Suprapubic skin (tissue), 4 donors: ENCODE results near the gene ZNF625. TPM values are rescaled to one million over a fixed set of nuclear protein-coding genes. Genes with fewer than 3 reads are reported as not detected.

Experiments used
- DNase-seq, 2 donors: peaks; one replicate each; pipeline ENCODE4 v3.0.0-alpha.2; 2019; ENCODE audit warnings: low spot score in 2 of 2
- H3K27ac ChIP-seq: fragments of 200-600 bp; sonication (generic); one replicate; pipeline ENCODE4 v1.5.1; 2019
- H3K27me3 ChIP-seq: fragments of 200-600 bp; sonication (generic); one replicate; pipeline ENCODE4 v1.5.1; 2019
- H3K36me3 ChIP-seq: fragments of 200-600 bp; sonication (generic); one replicate; pipeline ENCODE4 v1.5.1; 2019
- H3K4me1 ChIP-seq: fragments of 200-600 bp; sonication (generic); one replicate; pipeline ENCODE4 v1.5.1; 2019
- H3K4me3 ChIP-seq: fragments of 200-600 bp; sonication (generic); one replicate; pipeline ENCODE4 v1.5.1; 2019; ENCODE audit warnings: mild to moderate bottlenecking
- H3K9me3 ChIP-seq: fragments of 200-600 bp; sonication (generic); one replicate; pipeline ENCODE4 v1.5.1; 2019
- EP300 ChIP-seq: sonication (generic); formaldehyde crosslinking; IDR thresholded peaks from one replicate; pipeline ENCODE4 v1.6.1; 2017; ENCODE audit warnings: antibody characterized with exemption
- POLR2A ChIP-seq, 2 donors: fragments of 450-650 bp; IDR thresholded peaks; one replicate each; pipeline ENCODE4 v1.6.1; 2017; ENCODE audit warnings: antibody characterized with exemption in 2 of 2, mild to moderate bottlenecking in 2 of 2, moderate library complexity in 2 of 2
- POLR2AphosphoS5 ChIP-seq, 3 donors: sonication (generic); formaldehyde crosslinking; IDR thresholded peaks; one replicate each; pipeline ENCODE4 v1.6.1; 2017; ENCODE audit warnings: antibody characterized with exemption in 3 of 3
- WGBS: methylation state at CpG from one replicate; pipeline ENCODE4 v1.1.5; 2018; 5-methylcytosine and 5-hydroxymethylcytosine counted together
- total RNA-seq, 4 donors: library from RNA; depleted of rRNA; stranded (reverse); fragments of >200 nt; gene quantifications; one replicate each; pipeline ENCODE4 v1.1.0, GENCODE V29; 2016
- TF ChIP-seq, protein P1 (sequence below), 2 donors: fragments of 200-600 bp in 1 of 2; fragments of 450-650 bp in 1 of 2; sonication (generic) in 1 of 2; IDR thresholded peaks; one replicate each; pipeline ENCODE4 v1.5.1; 2016 to 2019; ENCODE audit warnings: antibody characterized with exemption in 2 of 2, mild to moderate bottlenecking in 1 of 2, moderate library complexity in 1 of 2

The ZNF625 gene
- total RNA-seq, 4 donors from 2014 or later: 2.4 to 5.1 (median 4.3) TPM

DNA sequence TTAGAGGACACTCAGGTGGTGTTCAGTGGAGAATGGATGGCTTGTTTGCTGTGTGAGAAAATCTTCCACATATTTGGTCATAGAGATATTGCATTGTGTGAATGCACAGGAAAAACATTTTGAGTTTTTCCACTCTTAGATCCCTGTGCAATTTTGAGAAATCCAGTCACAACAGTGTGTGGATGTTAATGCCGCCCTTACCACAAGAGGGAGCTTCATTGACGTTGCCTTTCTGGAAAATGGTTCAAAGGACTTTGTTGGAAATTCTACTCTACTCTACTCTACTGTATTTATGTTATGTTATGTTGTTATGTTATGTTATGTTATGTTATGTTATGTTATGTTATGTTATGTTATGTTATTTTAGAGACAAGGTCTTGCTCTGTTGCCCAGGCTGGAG lies 29.8 kb downstream of the ZNF625 start:
- H3K4me1 ChIP-seq: no peaks in the 10 kb centered on the region
- H3K27ac ChIP-seq: no peak overlapping the region
- 30% methylated on average over 2 of the region's 2 CpGs for WGBS
- peaks cover 3% of the 10 kb centered on the region for H3K9me3 ChIP-seq
- DNase-seq: no peak
- TF ChIP-seq, protein P1, sequence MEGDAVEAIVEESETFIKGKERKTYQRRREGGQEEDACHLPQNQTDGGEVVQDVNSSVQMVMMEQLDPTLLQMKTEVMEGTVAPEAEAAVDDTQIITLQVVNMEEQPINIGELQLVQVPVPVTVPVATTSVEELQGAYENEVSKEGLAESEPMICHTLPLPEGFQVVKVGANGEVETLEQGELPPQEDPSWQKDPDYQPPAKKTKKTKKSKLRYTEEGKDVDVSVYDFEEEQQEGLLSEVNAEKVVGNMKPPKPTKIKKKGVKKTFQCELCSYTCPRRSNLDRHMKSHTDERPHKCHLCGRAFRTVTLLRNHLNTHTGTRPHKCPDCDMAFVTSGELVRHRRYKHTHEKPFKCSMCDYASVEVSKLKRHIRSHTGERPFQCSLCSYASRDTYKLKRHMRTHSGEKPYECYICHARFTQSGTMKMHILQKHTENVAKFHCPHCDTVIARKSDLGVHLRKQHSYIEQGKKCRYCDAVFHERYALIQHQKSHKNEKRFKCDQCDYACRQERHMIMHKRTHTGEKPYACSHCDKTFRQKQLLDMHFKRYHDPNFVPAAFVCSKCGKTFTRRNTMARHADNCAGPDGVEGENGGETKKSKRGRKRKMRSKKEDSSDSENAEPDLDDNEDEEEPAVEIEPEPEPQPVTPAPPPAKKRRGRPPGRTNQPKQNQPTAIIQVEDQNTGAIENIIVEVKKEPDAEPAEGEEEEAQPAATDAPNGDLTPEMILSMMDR (IDR thresholded peaks at IDR 0.05): peak in 1 of 2 donors; percentile 25
- no peak for TF ChIP-seq EP300
- H3K4me3 ChIP-seq: no peak overlapping the region
- H3K36me3 ChIP-seq: no peaks in the 10 kb centered on the region
- H3K27me3 ChIP-seq: no peaks in the 10 kb centered on the region

DNA sequence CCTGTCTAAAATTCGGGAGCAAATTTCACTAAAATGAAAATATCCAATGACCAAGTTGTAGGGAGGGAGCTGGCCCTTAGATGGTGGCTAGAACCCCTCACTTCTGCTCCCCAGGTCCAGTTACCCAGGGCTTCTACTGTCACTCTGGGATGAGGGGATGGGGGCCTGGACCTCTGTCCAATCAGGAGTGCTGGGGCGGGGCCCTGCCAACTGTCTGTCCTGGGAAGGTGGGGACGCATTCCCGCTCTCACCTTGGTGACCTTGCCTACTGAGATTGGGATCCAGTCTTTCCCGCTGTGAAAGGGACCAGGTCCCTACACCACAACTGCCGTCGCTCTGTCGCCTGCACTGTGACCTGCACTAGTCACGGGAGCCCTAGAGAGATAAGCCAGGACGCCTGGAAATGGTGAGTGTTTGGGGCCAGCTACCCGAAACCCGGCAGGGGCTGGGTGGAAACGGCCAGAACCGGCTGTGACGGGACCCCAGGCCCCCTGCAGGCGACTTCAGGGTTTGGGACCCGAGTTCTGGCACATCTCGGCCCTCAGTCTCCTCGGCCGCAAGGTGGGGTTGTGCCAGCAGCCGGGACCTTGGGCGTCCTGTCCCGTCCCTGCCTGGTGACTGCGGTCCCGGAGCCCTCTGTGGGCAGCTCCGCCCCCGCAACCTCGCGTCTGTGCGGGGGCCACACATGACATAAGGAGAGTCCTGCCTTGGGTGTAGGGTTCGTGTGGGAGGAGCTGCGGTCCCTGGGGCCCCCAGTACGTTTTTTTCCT lies 39.1 kb downstream of the ZNF625 start:
- no peaks in the 10 kb centered on the region for H3K27me3 ChIP-seq
- WGBS: 83% methylated on average over 11 of the region's 33 CpGs
- TF ChIP-seq POLR2AphosphoS5 (IDR thresholded peaks at IDR 0.05) (no peak), POLR2A (IDR thresholded peaks at IDR 0.05) (no peak), EP300 (no peak)
- TF ChIP-seq, protein P1 (IDR thresholded peaks at IDR 0.05): no peak
- H3K36me3 ChIP-seq: peaks cover 10% of the 10 kb centered on the region
- peaks cover 4% of the 10 kb centered on the region for H3K9me3 ChIP-seq
- no peak for DNase-seq
- no peak overlapping the region for H3K27ac ChIP-seq
- no peaks in the 10 kb centered on the region for H3K4me1 ChIP-seq
- H3K4me3 ChIP-seq: no peak overlapping the region

DNA sequence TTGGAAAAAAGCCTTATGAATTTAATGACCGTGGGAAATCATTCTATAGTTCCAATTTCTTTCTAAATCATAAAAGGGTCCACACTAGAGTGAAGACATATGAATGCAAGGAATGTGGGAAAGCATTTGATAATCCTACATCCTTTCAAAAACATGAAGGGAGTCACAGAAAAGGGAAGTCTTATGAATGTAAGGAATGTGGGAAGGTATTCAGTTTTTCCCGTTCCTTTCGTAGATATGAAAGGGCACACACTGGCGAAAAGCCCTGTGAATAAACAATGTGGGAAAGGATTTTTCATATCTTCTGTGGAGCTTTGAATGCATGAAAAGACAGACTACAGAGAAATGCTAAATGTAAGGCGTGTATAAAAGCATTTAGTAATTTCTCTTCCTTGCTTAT lies 43.4 kb downstream of the ZNF625 start:
- 93% methylated on average over 5 of the region's 5 CpGs for WGBS

DNA sequence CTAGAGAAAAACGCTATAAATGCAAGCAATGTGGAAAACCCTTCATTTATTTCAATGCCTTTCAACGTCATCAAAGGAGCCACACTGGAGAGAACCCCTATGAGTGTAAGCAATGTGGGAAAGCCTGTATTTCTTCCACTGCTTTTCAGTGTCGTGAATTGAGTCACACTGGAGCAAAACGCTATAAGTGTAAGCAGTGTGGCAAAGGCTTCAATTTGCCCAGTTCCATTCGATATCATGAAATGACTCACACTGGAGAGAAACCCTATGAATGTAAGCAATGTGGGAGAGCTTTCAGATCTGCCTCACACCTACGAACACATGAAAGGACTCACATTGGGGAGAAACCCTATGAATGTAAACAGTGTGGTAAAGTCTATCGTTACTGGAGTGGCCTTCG lies 43.8 kb downstream of the ZNF625 start:
- H3K27ac ChIP-seq: no peak overlapping the region
- H3K4me3 ChIP-seq: no peak overlapping the region
- no peaks in the 10 kb centered on the region for H3K27me3 ChIP-seq
- WGBS: 89% methylated on average over 8 of the region's 8 CpGs
- no peaks in the 10 kb centered on the region for H3K4me1 ChIP-seq
- H3K36me3 ChIP-seq: peaks cover 25% of the 10 kb centered on the region
- TF ChIP-seq EP300 (no peak), POLR2AphosphoS5 (IDR thresholded peaks at IDR 0.05) (no peak), POLR2A (IDR thresholded peaks at IDR 0.05) (no peak)
- TF ChIP-seq, protein P1 (IDR thresholded peaks at IDR 0.05): no peak
- peaks cover 4% of the 10 kb centered on the region for H3K9me3 ChIP-seq
- DNase-seq: no peak

More for the DNA sequence above, 43.4 kb downstream of the ZNF625 start:
- H3K36me3 ChIP-seq: peaks cover 25% of the 10 kb centered on the region
- no peak overlapping the region for H3K4me3 ChIP-seq
- peaks cover 4% of the 10 kb centered on the region for H3K9me3 ChIP-seq
- H3K4me1 ChIP-seq: no peaks in the 10 kb centered on the region
- no peak for DNase-seq
- no peak for TF ChIP-seq EP300
- TF ChIP-seq, protein P1 (IDR thresholded peaks at IDR 0.05): no peak
- no peak for TF ChIP-seq POLR2A (IDR thresholded peaks at IDR 0.05)
- no peak for TF ChIP-seq POLR2AphosphoS5 (IDR thresholded peaks at IDR 0.05)
- no peak overlapping the region for H3K27ac ChIP-seq
- H3K27me3 ChIP-seq: no peaks in the 10 kb centered on the region

DNA sequence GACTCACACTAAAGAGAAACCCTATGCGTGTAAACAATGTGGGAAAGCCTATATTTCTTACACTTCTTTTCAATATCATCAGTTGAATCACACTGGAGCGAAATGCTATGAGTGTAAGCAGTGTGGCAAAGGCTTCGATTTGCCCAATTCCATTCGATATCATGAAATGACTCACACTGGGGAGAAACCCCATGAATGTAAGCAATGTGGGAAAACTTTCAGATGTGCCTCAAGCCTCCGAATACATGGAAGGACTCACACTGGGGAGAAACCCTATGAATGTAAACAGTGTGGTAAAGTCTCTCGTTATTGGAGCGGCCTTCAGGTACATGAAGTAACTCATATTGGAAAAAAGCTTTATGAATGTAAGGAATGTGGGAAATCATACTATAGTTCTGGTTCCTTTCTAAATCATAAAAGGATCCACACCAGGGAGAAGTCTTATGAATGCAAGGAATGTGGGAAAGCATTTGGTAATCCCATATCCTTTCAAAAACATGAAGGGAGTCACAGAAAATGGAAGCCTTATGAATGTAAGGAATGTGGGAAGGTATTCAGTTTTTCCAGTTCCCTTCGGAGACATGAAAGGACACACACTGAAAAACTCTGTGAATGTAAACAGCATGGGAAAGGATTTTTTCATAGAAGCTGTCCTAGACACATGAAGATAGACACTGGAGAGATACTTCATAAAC lies 44.4 kb downstream of the ZNF625 start:
- no peak for DNase-seq
- 95% methylated on average over 8 of the region's 8 CpGs for WGBS
- peaks cover 25% of the 10 kb centered on the region for H3K36me3 ChIP-seq
- no peaks in the 10 kb centered on the region for H3K27me3 ChIP-seq
- H3K9me3 ChIP-seq: peaks cover 4% of the 10 kb centered on the region
- no peaks in the 10 kb centered on the region for H3K4me1 ChIP-seq
- no peak for TF ChIP-seq POLR2AphosphoS5 (IDR thresholded peaks at IDR 0.05)
- TF ChIP-seq, protein P1 (IDR thresholded peaks at IDR 0.05): no peak
- TF ChIP-seq EP300: no peak
- TF ChIP-seq POLR2A (IDR thresholded peaks at IDR 0.05): no peak
- no peak overlapping the region for H3K4me3 ChIP-seq
- no peak overlapping the region for H3K27ac ChIP-seq
